Fibroblast of lung (primary cell): ENCODE measurements around the gene SH3BGRL3. TPM values are rescaled to one million over a fixed set of nuclear protein-coding genes. Genes with fewer than 3 reads are reported as not detected.

Source experiments
- DNase-seq, 2 donors: peaks; one replicate each; pipeline versions ENCODE4 v3.0.0 to v3.0.0-alpha.2; 2010; ENCODE audit warnings: low read depth in 2 of 2
- H2AFZ ChIP-seq: 2 replicates; pipeline ENCODE4 v1.5.1; 2012; ENCODE audit warnings: low read length, control low read depth, inconsistent platforms
- H3K27ac ChIP-seq: 2 replicates; pipeline ENCODE4 v1.5.1; 2011; ENCODE audit warnings: low read length, control low read depth; ENCODE audit not compliant: insufficient read depth
- H3K27me3 ChIP-seq: 2 replicates; pipeline ENCODE4 v1.5.1; 2011; ENCODE audit warnings: mild to moderate bottlenecking, low read length; ENCODE audit not compliant: control insufficient read depth, insufficient read depth
- H3K36me3 ChIP-seq: 2 replicates; pipeline ENCODE4 v1.5.1; 2011; ENCODE audit warnings: low read length; ENCODE audit not compliant: control insufficient read depth, insufficient read depth
- H3K4me1 ChIP-seq: 2 replicates; pipeline ENCODE4 v1.5.1; 2011; ENCODE audit warnings: low read length; ENCODE audit not compliant: control insufficient read depth, insufficient read depth; ENCODE audit errors: extremely low read depth
- H3K4me2 ChIP-seq: 2 replicates; pipeline ENCODE4 v1.5.1; 2011; ENCODE audit warnings: low read length, control low read depth; ENCODE audit not compliant: insufficient read depth; ENCODE audit errors: extremely low read depth
- H3K4me3 ChIP-seq, 4 experiments: fragments of 200-600 bp in 1 of 4; sonication (generic) in 1 of 4; replicated peaks in 1 of 4; 2 replicates each; pipeline ENCODE4 v1.5.1; 2011 to 2016; ENCODE audit warnings: low read length in 4 of 4, low read depth in 3 of 4, mild to moderate bottlenecking in 3 of 4, control low read depth in 2 of 4, inconsistent platforms in 1 of 4, mixed read lengths in 1 of 4; ENCODE audit not compliant: insufficient read depth in 1 of 4; ENCODE audit errors: control extremely low read depth in 1 of 4
- H3K79me2 ChIP-seq: 2 replicates; pipeline ENCODE4 v1.5.1; 2012; ENCODE audit warnings: mild to moderate bottlenecking, low read length, inconsistent platforms; ENCODE audit not compliant: control insufficient read depth, insufficient read depth
- H3K9ac ChIP-seq: 2 replicates; pipeline ENCODE4 v1.5.1; 2011; ENCODE audit warnings: mild to moderate bottlenecking, low read length, control low read depth; ENCODE audit not compliant: insufficient read depth
- H3K9me3 ChIP-seq: 2 replicates; pipeline ENCODE4 v1.5.1; 2012; ENCODE audit warnings: low read depth, low read length; ENCODE audit not compliant: control insufficient read depth, insufficient read depth
- H4K20me1 ChIP-seq: 2 replicates; pipeline ENCODE4 v1.5.1; 2011; ENCODE audit warnings: low read length; ENCODE audit not compliant: control insufficient read depth, insufficient read depth; ENCODE audit errors: extremely low read depth
- EZH2 ChIP-seq: IDR thresholded peaks from 2 replicates; pipeline ENCODE4 v1.5.1; 2012; ENCODE audit warnings: low read length, control low read depth, mild to moderate bottlenecking; ENCODE audit errors: missing control alignments
- polyA plus RNA-seq, 2 donors: library from polyadenylated mRNA; depleted of rRNA in 1 of 2; stranded (reverse) in 1 of 2; unstranded in 1 of 2; fragments of >200 nt; gene quantifications; 2 replicates each; pipeline ENCODE4 v1.2.1, GENCODE V29; 2011 to 2012; ENCODE audit warnings: missing spikeins in 1 of 2
- total RNA-seq: library from RNA; depleted of rRNA; stranded (reverse); fragments of >200 nt; gene quantifications from 2 replicates; pipeline ENCODE4 v1.2.1, GENCODE V29; 2014
- TF ChIP-seq, protein P1 (sequence below), 2 donors: IDR thresholded peaks in 1 of 2; conservative IDR thresholded peaks in 1 of 2; 1 replicate in 1 of 2; 2 replicates in 1 of 2; pipeline ENCODE4 v1.5.1; 2011 to 2012; ENCODE audit warnings: low read length in 2 of 2, control low read depth in 1 of 2, inconsistent platforms in 1 of 2, low read depth in 1 of 2, mild to moderate bottlenecking in 1 of 2

SH3BGRL3 gene
- total and polyA plus RNA-seq, 2 donors (not counting 1 experiment from before 2014, with no cell fraction given): 39.6 to 200 TPM

DNA sequence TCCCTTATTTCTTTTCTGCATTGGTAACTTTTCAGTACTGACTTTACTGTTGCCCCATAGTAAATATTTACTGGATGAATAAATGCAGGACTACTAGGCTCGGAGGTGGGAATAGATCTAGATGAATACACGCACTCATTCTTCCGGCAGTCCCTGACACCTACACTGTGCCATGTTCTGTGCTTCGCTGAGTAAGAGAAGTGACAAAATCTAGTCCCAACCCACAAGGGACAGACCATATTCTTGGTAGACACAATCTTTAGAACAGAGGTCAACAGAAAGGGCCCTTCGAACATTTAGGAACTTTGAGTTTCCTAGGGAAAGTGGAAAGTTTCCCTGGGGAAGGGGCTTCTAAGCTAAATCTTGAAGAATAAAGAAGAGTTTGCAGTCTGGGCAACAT lies 34.6 kb downstream of the SH3BGRL3 start:
- no peaks in the 10 kb centered on the region for H3K9me3 ChIP-seq
- H3K27me3 ChIP-seq: no peaks in the 10 kb centered on the region
- no peak overlapping the region for H3K9ac ChIP-seq
- H3K36me3 ChIP-seq: no peaks in the 10 kb centered on the region
- no peak overlapping the region for H3K4me2 ChIP-seq
- TF ChIP-seq EZH2: no peak
- TF ChIP-seq, protein P1, sequence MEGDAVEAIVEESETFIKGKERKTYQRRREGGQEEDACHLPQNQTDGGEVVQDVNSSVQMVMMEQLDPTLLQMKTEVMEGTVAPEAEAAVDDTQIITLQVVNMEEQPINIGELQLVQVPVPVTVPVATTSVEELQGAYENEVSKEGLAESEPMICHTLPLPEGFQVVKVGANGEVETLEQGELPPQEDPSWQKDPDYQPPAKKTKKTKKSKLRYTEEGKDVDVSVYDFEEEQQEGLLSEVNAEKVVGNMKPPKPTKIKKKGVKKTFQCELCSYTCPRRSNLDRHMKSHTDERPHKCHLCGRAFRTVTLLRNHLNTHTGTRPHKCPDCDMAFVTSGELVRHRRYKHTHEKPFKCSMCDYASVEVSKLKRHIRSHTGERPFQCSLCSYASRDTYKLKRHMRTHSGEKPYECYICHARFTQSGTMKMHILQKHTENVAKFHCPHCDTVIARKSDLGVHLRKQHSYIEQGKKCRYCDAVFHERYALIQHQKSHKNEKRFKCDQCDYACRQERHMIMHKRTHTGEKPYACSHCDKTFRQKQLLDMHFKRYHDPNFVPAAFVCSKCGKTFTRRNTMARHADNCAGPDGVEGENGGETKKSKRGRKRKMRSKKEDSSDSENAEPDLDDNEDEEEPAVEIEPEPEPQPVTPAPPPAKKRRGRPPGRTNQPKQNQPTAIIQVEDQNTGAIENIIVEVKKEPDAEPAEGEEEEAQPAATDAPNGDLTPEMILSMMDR (conservative IDR thresholded peaks at IDR 0.05 in 1 of 2, IDR thresholded peaks at IDR 0.05 in 1 of 2; ENCODE audit: low read depth in 1 of 2, low read length in 2 of 2): no peak
- no peaks in the 10 kb centered on the region for H4K20me1 ChIP-seq
- no peak overlapping the region for H3K4me3 ChIP-seq
- no peaks in the 10 kb centered on the region for H3K4me1 ChIP-seq
- DNase-seq: no peak
- no peak overlapping the region for H3K27ac ChIP-seq
- no peaks in the 10 kb centered on the region for H3K79me2 ChIP-seq
- no peak overlapping the region for H2AFZ ChIP-seq

DNA sequence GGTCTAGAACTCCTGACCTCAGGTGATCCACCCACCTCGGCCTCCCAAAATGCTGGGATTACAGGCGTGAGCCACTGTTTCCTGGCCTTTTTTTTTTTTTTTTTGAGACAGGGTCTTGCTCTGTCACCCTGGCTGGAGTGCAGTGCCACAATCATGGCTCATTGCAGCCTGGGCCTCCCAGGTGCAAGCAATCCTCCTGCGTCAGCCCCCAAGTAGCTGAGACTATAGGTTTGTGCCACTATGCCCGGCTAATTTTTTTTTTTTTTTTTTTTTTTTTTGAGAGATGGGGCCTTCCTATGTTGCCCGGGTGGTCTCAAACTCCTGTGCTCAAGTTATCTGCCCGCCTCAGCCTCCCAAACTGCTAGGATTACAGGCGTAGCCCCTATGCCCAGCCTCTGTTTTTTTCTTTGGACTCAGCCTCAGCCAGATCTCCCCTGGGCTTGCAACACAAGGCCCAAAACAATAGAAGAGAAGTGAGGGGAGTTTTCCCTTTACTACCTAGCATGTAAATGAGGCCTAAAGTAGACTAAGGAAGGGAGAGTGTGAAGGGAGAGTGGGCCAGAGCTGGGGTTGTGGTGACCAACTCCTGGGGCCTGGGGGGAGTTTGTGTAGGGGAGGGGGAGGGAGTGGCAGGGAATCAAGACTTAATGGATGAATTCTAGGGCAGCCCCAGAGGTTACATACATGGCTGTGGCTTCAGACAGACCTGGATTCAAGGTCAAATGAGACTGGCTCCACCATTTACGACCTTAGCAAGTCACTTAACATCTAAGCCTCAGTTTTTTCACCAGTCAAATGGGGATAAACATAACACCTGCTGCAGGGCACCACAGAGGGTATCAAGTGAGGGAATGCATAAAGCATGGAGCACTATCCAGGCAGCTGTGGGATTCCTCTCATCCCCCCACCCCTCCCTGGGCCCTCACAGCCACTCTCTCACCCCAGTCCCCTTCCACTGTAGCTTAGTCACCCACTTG lies 36.3 kb downstream of the SH3BGRL3 start:
- no peaks in the 10 kb centered on the region for H3K9me3 ChIP-seq
- H3K36me3 ChIP-seq: no peaks in the 10 kb centered on the region
- TF ChIP-seq, protein P1 (conservative IDR thresholded peaks at IDR 0.05 in 1 of 2, IDR thresholded peaks at IDR 0.05 in 1 of 2; ENCODE audit: low read depth in 1 of 2, low read length in 2 of 2): no peak
- TF ChIP-seq EZH2: no peak
- no peak for DNase-seq
- H3K79me2 ChIP-seq: no peaks in the 10 kb centered on the region
- H3K4me1 ChIP-seq: peaks cover 3% of the 10 kb centered on the region
- H3K9ac ChIP-seq: no peak overlapping the region
- no peaks in the 10 kb centered on the region for H3K27me3 ChIP-seq
- H3K4me2 ChIP-seq: no peak overlapping the region
- no peaks in the 10 kb centered on the region for H4K20me1 ChIP-seq
- no peak overlapping the region for H3K27ac ChIP-seq
- no peak overlapping the region for H3K4me3 ChIP-seq
- no peak overlapping the region for H2AFZ ChIP-seq

DNA sequence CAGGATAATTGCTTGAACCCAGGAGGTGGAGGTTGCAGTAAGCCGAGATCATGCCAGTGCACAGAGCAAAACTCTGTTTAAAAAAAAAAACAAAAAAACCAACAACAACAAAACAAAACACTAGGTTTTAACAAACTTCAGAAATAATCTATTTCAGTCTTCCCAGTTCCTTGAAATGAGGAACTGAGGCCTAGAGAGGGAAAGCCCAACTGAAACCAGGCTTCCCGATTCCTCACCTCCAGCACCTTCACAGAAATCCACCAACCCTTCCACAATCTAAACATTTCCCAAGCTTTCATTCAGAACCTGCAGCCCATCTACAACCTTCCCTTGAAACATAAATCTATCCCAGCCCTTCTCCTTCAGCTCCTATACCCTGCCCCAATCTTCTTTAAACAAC lies 37.3 kb downstream of the SH3BGRL3 start:
- no peak overlapping the region for H3K4me2 ChIP-seq
- H4K20me1 ChIP-seq: no peaks in the 10 kb centered on the region
- no peak overlapping the region for H3K27ac ChIP-seq
- H3K4me1 ChIP-seq: peaks cover 6% of the 10 kb centered on the region
- no peak overlapping the region for H3K4me3 ChIP-seq
- no peaks in the 10 kb centered on the region for H3K27me3 ChIP-seq
- no peaks in the 10 kb centered on the region for H3K36me3 ChIP-seq
- no peaks in the 10 kb centered on the region for H3K9me3 ChIP-seq
- H2AFZ ChIP-seq: no peak overlapping the region
- TF ChIP-seq, protein P1 (conservative IDR thresholded peaks at IDR 0.05 in 1 of 2, IDR thresholded peaks at IDR 0.05 in 1 of 2; ENCODE audit: low read depth in 1 of 2, low read length in 2 of 2): no peak
- no peak for TF ChIP-seq EZH2
- no peaks in the 10 kb centered on the region for H3K79me2 ChIP-seq
- H3K9ac ChIP-seq: no peak overlapping the region
- no peak for DNase-seq
